Measurements from ENCODE around the gene TMEM200A. TPM values are rescaled to one million over a fixed set of nuclear protein-coding genes. Genes with fewer than 3 reads are reported as not detected.

The TMEM200A gene
- total RNA-seq, 1 donor from 2014 or later: 12.8 TPM

DNA sequence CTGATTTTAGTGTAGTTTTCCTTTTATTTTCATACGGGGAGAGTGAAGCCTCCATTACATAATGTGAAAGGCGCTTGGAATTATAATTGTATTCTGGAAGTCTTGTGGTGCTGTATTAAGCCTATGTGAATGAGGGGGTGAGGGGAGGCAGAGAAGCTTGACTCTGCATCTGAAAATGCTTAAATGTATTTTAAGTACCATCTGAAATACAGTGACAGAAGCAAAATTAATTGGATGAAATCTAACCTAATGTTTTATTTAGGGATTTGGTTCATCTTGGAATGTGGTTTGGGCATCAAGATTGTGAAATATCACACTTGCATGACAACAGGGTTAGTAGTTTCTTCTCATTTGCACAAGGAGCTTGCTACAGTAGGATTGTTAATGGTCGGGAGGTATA is 41.2 kb downstream of the TMEM200A start:
- Mint-ChIP-seq H3K27me3 (ENCODE audit: insufficient read depth, low read depth) (no peaks in the 10 kb centered on the region), H3K4me1 (peaks cover 10% of the 10 kb centered on the region), H3K27ac (peak overlapping the region; percentile 10), H3K9me3 (no peaks in the 10 kb centered on the region), H3K36me3 (peaks cover 6% of the 10 kb centered on the region), H3K4me3 (no peak overlapping the region)
- Histone ChIP-seq H3K4me3 (no peak overlapping the region), H3K27ac (no peak overlapping the region), H3K9me3 (ENCODE audit: low read depth) (no peaks in the 10 kb centered on the region), H3F3A (ENCODE audit: low read depth) (no peaks in the 10 kb centered on the region), H3K4me2 (peak overlapping the region; percentile 21), H3K9ac (no peak overlapping the region), H3K27me3 (no peaks in the 10 kb centered on the region), H3K79me2 (ENCODE audit: low read depth) (no peaks in the 10 kb centered on the region), H3K4me1 (peaks cover 9% of the 10 kb centered on the region), H2AFZ (replicated peaks) (no peak overlapping the region), H4K20me1 (ENCODE audit: low read depth) (no peaks in the 10 kb centered on the region), H3K36me3 (no peaks in the 10 kb centered on the region)
- TF ChIP-seq EZH2 (IDR thresholded peaks at IDR 0.05) (no peak), EZH2phosphoT487 (IDR thresholded peaks at IDR 0.05) (no peak)
- TF ChIP-seq, protein P1, sequence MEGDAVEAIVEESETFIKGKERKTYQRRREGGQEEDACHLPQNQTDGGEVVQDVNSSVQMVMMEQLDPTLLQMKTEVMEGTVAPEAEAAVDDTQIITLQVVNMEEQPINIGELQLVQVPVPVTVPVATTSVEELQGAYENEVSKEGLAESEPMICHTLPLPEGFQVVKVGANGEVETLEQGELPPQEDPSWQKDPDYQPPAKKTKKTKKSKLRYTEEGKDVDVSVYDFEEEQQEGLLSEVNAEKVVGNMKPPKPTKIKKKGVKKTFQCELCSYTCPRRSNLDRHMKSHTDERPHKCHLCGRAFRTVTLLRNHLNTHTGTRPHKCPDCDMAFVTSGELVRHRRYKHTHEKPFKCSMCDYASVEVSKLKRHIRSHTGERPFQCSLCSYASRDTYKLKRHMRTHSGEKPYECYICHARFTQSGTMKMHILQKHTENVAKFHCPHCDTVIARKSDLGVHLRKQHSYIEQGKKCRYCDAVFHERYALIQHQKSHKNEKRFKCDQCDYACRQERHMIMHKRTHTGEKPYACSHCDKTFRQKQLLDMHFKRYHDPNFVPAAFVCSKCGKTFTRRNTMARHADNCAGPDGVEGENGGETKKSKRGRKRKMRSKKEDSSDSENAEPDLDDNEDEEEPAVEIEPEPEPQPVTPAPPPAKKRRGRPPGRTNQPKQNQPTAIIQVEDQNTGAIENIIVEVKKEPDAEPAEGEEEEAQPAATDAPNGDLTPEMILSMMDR (IDR thresholded peaks at IDR 0.05): no peak
- no peak for DNase-seq (ENCODE audit: low spot score)

DNA sequence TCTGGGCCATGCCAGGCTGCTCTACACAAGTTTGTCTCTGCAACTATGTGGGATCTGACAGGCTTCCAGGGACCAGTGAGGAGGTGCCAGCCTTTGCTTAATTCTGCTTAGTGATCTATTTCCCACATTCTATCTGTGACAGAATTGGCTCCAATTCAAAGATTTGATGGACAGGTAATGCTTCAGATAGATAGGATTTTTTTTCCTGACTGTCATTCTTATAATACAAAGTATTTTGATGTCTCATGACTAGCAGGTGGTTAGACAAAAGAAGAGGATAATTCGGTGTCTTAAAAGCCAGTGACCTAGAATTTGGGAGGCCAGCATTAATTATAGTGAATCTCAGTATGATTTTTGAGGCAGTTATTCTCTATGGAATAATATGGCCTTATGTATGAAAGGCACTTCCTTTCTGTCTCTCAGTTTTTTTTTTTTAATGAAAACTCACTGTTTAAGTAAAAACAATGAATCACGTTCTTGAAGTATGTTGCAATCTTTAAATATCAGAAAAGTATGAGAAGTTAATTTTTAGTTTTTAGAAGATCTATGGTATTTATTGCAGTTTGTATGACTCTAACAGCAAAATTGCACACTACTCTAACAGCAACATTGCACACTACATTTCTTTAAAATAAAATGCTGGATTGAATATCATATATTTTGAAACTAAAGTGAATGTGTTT is 43.7 kb downstream of the TMEM200A start:
- H3K79me2 ChIP-seq (ENCODE audit: low read depth): no peaks in the 10 kb centered on the region

DNA sequence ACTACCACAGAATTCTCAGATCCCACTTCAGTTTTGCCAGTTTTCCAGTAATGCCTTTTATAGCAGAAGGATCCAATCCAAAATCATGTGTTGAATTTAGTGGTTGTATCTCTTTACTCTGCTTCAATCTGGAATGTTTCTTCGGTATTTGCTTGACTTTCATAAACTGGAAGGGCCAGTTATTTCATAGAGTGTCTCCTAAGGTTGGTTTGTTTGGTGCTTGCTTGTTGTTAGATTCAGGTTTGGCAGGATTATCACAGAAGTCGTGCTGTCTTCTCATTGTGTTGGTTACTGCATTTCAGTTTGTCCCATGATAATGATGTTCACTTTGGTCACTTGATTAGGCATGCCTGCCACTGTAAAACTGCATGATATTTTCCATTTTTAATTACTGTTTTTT is 45.7 kb downstream of the TMEM200A start:
- H3K4me2 ChIP-seq: no peak overlapping the region

More for the DNA sequence above, 43.7 kb downstream of the TMEM200A start:
- Histone ChIP-seq H3K27me3 (no peaks in the 10 kb centered on the region), H3K36me3 (no peaks in the 10 kb centered on the region), H3K9me3 (ENCODE audit: low read depth) (no peaks in the 10 kb centered on the region), H3F3A (ENCODE audit: low read depth) (no peaks in the 10 kb centered on the region), H2AFZ (replicated peaks) (no peak overlapping the region), H3K4me2 (no peak overlapping the region), H3K4me1 (peaks cover 9% of the 10 kb centered on the region), H4K20me1 (ENCODE audit: low read depth) (no peaks in the 10 kb centered on the region), H3K9ac (no peak overlapping the region), H3K27ac (no peak overlapping the region), H3K4me3 (no peak overlapping the region)
- Mint-ChIP-seq H3K9me3 (peaks cover 6% of the 10 kb centered on the region), H3K4me1 (peaks cover 10% of the 10 kb centered on the region), H3K4me3 (no peak overlapping the region), H3K36me3 (peaks cover 11% of the 10 kb centered on the region), H3K27ac (no peak overlapping the region), H3K27me3 (ENCODE audit: insufficient read depth, low read depth) (no peaks in the 10 kb centered on the region)
- no peak for TF ChIP-seq EZH2 (IDR thresholded peaks at IDR 0.05)
- TF ChIP-seq, protein P1 (IDR thresholded peaks at IDR 0.05): no peak
- TF ChIP-seq EZH2phosphoT487 (IDR thresholded peaks at IDR 0.05): no peak
- DNase-seq (ENCODE audit: low spot score): no peak

More for the DNA sequence above, 45.7 kb downstream of the TMEM200A start:
- DNase-seq (ENCODE audit: low spot score): no peak
- Mint-ChIP-seq H3K4me1 (peaks cover 8% of the 10 kb centered on the region), H3K27ac (no peak overlapping the region), H3K4me3 (no peak overlapping the region), H3K36me3 (peaks cover 11% of the 10 kb centered on the region), H3K27me3 (ENCODE audit: insufficient read depth, low read depth) (no peaks in the 10 kb centered on the region), H3K9me3 (peaks cover 6% of the 10 kb centered on the region)
- Histone ChIP-seq H3K79me2 (ENCODE audit: low read depth) (no peaks in the 10 kb centered on the region), H2AFZ (replicated peaks) (no peak overlapping the region), H3K4me3 (no peak overlapping the region), H3K27ac (no peak overlapping the region), H3K9ac (no peak overlapping the region), H4K20me1 (ENCODE audit: low read depth) (no peaks in the 10 kb centered on the region), H3F3A (ENCODE audit: low read depth) (no peaks in the 10 kb centered on the region), H3K36me3 (no peaks in the 10 kb centered on the region), H3K4me1 (peaks cover 7% of the 10 kb centered on the region), H3K27me3 (no peaks in the 10 kb centered on the region), H3K9me3 (ENCODE audit: low read depth) (no peaks in the 10 kb centered on the region)
- TF ChIP-seq EZH2 (IDR thresholded peaks at IDR 0.05): no peak
- TF ChIP-seq EZH2phosphoT487 (IDR thresholded peaks at IDR 0.05): no peak
- TF ChIP-seq, protein P1 (IDR thresholded peaks at IDR 0.05): no peak
